GM12873 (cell line): ENCODE results near the gene KIF5C.

ENCODE experiments used
- CTCF ChIP-seq: IDR thresholded peaks from 2 replicates; pipeline ENCODE4 v1.5.1; 2012; ENCODE audit warnings: low read depth, mild to moderate bottlenecking, moderate library complexity, low read length, control low read depth; ENCODE audit not compliant: insufficient read depth; ENCODE audit errors: missing control alignments

Gene KIF5C

GRCh38 chr2:148998831-148999200 is 123.8 kb downstream of the KIF5C start:
- no peak for TF ChIP-seq CTCF

- no peak for TF ChIP-seq CTCF
These were observed 124.5 kb downstream of the KIF5C start for GRCh38 chr2:148999451-148999921.

GRCh38 chr2:149000158-149000938 is 125.3 kb downstream of the KIF5C start:
- TF ChIP-seq CTCF: no peak

- TF ChIP-seq CTCF: no peak
These were observed 126.5 kb downstream of the KIF5C start for GRCh38 chr2:149001496-149001895.

GRCh38 chr2:149002378-149002890 is 127.4 kb downstream of the KIF5C start:
- TF ChIP-seq CTCF: no peak

GRCh38 chr2:149002891-149003740 is 128.1 kb downstream of the KIF5C start:
- no peak for TF ChIP-seq CTCF

- no peak for TF ChIP-seq CTCF
These were observed 129.8 kb downstream of the KIF5C start for GRCh38 chr2:149004836-149005235.
